GM21447 (cell line): ENCODE data around the gene NUMB.

Experiments used
- ATAC-seq: cut with Tn5 transposase; IDR thresholded peaks from one replicate; pipeline ENCODE4 v1.9.1; 2021; ENCODE audit not compliant: unreplicated experiment

Gene NUMB

DNA sequence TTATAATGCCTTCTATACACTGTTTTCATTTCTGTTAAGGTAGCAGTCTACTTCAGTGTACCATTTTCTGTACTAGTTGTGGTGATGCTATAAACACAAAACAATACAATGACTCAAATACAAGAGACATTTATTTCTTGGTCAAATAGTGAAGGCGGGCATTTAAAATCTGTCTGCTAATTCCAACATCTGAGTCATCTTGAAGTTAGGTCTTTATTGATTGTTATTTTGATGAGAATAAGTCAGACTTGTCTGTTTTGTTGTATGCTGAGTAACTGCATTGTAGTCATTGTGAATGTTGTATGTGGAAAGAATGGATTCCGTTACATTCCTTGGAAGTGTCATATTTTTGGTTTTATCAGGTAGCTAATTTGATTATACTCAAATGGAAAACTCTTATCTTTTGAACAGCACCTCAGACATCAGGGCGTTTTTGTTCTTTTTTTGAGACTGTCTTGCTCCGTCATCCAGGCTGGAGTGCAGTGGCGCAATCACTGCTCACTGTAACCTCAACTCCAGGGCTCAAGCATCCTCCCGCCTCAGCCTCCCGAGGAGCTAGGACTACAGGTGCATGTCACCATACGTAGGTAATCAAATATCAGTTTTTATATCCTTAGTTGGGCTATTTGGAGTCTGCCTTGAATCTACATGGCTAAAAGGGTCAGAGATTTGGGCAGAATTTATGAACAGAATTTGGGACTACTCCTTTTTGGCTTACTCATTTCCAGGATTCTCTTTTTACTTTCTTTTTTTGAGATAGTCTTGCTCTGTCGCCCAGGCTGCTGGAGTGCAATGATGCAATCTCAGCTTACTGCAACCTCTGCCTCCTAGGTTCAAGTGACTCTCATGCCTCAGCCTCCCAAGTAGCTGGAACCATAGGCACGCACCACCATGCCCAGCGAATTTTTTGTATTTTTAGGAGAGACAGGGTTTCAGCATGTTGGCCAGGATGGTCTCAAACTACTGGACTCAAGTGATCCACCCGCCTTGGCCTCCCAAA is 164.3 kb downstream of the NUMB start:
- ATAC-seq = no peak

DNA sequence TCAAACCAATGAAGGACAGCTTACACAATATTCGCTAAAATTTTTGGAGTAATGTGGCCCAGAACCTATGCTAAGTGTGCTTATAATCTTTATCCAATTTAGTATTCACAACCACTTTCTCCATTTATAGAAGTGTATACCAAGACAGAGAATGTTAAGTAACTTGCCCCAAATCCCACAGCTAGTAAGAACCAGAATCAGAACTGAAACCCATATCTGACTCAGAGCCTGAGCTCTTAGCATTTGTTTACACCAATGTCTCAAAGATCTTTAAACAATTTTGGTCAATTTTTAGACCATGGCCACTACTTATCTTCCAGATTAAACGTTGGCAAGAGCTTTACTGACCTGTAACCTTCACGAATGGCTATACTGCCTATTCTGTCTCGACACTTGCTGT is 168.1 kb downstream of the NUMB start:
- peak; percentile 48 for ATAC-seq

DNA sequence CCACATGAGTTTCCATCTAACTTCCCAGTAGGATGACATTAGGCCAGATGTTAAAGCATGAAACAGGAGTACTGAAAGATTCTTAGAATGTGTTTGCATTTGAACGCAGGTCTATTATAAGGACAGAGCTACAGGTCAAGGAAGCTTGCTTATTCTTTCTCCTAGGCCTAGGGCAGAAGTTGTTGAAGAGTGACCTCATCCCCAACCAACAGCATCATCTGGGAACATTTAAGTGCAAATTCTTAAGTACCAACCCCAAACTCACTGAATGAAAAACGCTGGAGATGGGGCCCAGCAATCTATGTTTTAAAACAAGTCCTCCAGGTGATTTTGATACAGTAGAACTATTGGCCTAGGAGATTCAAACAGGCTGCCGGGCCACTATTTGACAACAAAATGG is 168.6 kb downstream of the NUMB start:
- ATAC-seq = no peak

DNA sequence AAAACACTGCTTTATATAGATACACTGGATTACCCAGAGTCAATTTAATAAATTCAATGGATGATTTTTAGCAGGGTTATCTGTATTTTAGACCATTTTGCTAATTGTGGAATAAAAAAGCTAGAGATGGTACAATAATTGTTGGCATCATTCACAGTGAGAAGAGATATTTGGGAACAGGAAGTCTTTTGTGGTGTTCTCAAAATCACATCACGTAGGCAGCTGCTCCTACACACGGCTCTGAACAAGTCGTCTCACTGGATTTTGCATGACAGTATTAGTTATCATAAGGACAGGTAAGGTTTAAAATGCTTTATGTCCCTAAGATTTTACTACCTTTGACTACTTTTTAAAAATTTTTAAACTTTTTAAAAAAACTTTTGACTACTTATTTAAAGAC is 169.0 kb downstream of the NUMB start:
- ATAC-seq = no peak

GRCh38 chr14:73287071-73287470 is 171.3 kb downstream of the NUMB start:
- ATAC-seq = no peak

DNA sequence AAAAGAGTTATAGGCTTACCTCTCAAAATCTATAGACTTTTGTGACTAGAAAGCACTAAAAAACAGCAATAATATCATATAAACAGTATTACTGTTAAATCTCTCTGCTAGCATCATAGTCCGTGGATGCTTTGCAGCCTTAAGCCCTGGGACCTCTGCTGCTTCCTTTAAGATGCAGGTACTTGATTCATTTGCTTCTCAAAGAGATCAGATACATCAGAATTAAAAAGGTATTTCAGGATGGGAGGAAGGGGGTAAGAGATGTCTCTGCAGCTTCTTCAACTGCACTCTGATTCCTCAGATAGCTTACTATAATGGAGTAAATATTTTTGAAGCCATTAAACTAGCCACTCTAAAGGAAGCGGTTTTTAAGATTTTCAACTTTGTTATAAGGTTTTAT is 171.7 kb downstream of the NUMB start:
- ATAC-seq = no peak

DNA sequence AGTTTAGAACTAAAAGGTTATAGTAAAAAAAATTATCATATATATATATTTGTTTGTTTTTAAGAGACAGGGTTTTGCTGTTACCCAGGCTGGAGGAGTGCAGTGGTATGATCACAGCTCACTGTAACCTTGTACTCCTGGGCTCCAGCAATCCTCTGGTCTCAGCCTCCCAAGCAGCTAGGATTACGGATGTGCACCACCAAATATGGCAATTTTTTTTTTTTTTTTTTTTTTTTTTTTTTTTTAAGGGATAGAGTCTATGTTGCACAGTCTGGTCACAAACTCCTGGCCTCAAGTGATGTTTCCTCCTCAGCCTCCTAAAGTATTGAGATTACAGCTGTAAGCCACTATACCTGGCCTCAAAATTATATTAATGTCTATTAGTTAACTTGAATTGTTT is 172.4 kb downstream of the NUMB start:
- no peak for ATAC-seq

GRCh38 chr14:73283608-73284379 is 174.6 kb downstream of the NUMB start:
- ATAC-seq = no peak

DNA sequence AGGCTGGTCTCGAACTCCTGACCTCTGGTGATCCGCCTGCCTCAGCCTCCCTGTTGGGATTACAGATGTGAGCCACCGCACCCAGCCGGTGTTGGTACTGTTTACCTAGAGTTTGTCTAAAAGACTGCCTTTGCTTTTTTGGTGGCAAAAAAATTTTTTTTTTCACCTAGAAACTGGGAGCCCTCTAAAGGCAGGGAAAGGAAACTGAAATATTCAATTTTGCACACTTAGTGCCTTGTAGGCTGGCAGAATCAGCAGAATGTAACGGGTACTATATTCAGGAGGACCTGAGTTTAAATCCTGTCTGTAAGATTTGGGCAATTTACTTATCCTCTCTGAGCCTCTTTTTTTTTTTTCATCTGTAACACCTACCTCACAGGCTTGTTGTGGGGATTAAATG is 177.4 kb downstream of the NUMB start:
- ATAC-seq = no peak

- ATAC-seq = no peak
Observed at GRCh38 chr14:73277376-73277775, 181.0 kb downstream of the NUMB start.

DNA sequence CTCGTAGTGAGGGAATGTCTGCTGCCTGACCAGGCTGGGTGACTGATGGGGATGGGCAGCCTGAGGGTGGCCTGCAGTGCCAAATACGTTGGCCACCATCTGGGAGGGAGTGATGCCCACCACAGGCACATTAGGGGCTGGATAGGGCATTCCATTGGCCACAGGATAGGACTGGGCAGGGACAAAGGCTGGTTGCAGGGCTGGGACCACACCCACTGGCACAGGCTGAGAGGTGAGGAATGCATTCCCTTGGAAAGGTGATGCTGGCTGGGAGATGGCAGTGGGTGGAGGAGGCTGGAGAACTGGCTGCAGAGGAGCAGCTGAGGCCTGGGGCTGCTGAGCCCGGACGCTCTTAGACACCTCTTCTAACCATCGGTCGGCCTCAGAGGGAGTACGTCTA is 181.5 kb downstream of the NUMB start:
- ATAC-seq = no peak

DNA sequence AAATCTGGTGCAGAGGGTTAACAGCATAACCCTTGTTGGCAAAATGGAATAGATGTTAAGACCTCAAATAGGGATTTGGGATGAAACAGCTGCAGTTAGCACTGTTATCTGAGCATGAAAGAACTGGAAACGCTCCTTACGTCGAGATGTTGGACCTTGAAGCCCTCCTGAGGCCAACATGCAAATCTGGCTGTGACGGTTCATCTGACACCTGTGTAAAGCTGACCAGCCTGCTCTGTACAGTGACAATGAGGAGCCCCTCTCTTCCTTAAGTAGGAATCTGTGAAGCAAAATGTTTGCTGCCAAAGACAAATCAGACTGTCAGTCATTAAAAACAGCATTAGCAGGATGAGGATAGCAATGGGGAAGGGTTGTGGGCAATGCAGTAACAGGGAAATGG is 184.5 kb downstream of the NUMB start:
- no peak for ATAC-seq

- ATAC-seq = no peak
Observed at GRCh38 chr14:73272393-73272792, 186.0 kb downstream of the NUMB start.

DNA sequence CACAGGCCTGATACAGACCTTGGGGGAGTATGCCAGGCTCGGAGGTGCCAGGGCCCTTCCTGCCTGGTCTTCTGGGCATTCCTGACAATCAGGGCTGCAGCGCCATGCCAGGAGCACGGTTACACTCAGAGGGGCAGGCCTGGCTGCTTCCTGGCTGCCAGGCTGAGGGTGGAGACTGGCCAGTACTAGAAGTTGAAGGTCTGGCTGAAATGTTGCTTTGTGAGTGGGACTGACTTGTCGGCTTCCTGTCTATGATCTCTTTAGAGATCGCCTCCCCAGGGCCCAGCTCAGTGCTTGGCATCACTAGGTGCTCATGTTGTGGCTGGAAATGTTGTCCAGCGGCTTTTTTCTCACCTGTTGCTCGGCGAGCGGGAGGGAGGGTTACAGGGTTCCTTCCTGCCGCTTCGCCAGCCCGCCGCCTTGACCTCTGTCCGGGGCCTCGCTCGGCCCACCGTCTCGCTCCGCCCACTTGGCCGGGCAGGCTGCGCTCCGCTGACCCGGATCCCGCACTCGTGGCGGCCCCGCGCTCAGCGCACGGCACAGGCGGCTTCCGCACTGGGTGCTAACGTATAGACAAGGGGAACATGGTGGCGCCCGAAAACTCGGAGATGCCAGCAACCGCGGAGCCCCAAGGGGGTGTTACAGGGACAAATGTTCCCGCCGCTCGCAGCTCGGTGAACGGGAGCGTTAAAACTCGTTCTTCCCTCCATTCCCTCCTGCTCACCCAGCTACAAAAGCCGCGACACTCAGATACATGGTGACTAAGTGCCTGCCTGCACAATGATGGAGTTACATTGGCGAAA is 188.4 kb downstream of the NUMB start:
- peak; percentile 66 for ATAC-seq

GRCh38 chr14:73267474-73267873 is 190.9 kb downstream of the NUMB start:
- no peak for ATAC-seq

GRCh38 chr14:73266317-73266716 is 192.0 kb downstream of the NUMB start:
- ATAC-seq = no peak

DNA sequence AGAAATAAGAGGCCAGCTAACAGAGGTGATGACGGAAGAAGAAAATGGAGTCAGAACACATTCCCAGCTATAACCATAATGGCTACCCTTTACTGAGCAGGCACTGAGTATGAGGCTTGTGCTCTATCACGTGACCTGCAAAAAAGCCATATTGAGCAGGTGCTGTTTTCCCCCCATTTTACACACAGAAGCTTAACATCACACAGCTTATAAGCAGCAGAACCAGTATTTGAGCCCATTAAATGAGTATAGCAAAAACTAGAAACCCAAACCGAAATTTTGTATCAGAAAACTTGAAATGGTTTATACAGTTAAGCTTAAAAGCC is 192.7 kb downstream of the NUMB start:
- ATAC-seq = no peak

DNA sequence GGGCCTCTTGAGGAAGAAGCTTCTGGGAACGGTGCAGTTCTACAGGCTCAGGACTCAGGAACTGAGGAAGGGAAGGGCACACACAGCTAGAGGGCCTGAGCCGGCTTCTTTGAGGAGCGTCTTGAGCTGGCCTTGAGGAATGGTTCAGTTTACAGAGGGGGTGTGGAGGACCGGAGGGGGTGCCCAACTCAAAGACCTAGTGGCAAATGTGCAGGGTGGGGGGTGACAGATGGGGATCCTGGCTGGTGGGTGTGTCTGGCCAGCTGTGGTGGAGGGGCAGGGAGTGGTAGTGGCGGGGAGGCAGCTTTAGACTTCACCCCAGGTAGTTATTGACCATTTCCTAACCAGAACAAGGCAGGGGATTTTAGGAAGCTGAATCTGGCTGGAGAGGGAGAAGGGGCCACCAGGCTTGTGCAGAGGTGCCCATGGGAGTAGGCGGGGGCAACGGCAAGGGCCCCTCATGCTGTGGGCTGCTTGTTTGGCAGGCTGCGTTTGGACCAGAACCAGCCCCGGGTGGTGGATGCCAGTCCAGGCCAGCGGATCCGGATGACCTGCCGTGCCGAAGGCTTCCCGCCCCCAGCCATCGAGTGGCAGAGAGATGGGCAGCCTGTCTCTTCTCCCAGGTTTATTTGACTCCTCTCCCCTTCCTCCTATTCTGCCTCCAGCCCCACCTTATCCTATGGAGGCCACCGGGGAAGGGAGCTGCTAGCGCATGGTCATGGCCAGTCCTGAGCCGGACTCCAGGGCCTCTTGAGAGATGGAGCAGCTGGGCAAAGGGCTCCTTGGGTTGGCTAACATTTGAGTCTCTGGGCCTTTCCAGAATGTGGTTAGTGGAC is 193.2 kb downstream of the NUMB start:
- ATAC-seq = no peak

GRCh38 chr14:73264080-73264884 is 194.1 kb downstream of the NUMB start:
- ATAC-seq = no peak

DNA sequence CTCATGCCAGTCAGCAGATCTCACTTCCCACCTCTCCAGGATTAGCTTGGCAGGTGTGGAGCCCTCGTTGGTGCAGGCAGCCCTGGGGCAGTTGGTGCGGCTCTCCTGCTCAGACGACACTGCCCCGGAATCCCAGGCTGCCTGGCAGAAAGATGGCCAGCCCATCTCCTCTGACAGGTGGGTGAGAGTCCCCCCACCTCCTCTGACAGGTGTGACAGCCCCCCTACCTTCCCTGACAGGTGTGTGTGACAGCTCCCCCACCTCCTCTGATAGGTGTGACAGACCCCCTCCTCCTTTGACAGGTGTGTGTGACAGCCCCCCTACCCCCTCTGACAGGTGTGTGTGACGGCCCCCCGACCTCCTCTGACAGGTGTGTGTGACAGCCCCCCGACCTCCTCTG is 194.7 kb downstream of the NUMB start:
- no peak for ATAC-seq
